OCI-LY7 (cell line): ENCODE results near the gene SPATA22. TPM values are rescaled to one million over a fixed set of nuclear protein-coding genes. Genes with fewer than 3 reads are reported as not detected.

Experiments
- BruUV-seq: library from RNA; stranded (reverse); fragments of 400-500 nt; replicated peaks from 2 replicates; lab custom pipeline; 2021; lab: Mats Ljungman, UMichigan
- CTCF ChIA-PET: fragments of 300-600 bp; sonication (Branson Sonifier 250); formaldehyde crosslinking; loops from one replicate; lab custom pipeline; 2022; ENCODE audit warnings: antibody characterized with exemption; ENCODE audit not compliant: unreplicated experiment; lab: Charles Lee
- POLR2A ChIA-PET: fragments of 300-600 bp; sonication (Branson Sonifier 250); formaldehyde crosslinking; loops from one replicate; lab custom pipeline; 2022; ENCODE audit warnings: antibody characterized with exemption; lab: Charles Lee
- DNase-seq: peaks from one replicate; pipeline ENCODE4 v3.0.0-alpha.2; 2015; ENCODE audit warnings: low spot score
- H2AFZ ChIP-seq: fragments of 200-600 bp; sonication (generic), shearing (Covaris generic); 2 replicates; pipeline ENCODE4 v1.6.1; 2014; ENCODE audit warnings: mild to moderate bottlenecking, antibody characterized with exemption, low read length, moderate library complexity
- H3K27ac ChIP-seq: fragments of 200-600 bp; sonication (generic); 2 replicates; pipeline ENCODE4 v1.5.1; 2014; ENCODE audit warnings: mixed run types, low read depth, mild to moderate bottlenecking, moderate library complexity, low read length, inconsistent platforms; ENCODE audit not compliant: poor library complexity, severe bottlenecking
- H3K36me3 ChIP-seq: fragments of 200-600 bp; sonication (generic); 2 replicates; pipeline ENCODE4 v1.6.1; 2014; ENCODE audit warnings: mild to moderate bottlenecking, antibody characterized with exemption, low read length, moderate library complexity, mixed read lengths; ENCODE audit not compliant: insufficient read depth
- H3K4me1 ChIP-seq: fragments of 200-600 bp; sonication (generic); 2 replicates; pipeline ENCODE4 v1.5.1; 2014; ENCODE audit warnings: mild to moderate bottlenecking, low read length; ENCODE audit not compliant: insufficient read depth, poor library complexity, severe bottlenecking
- H3K4me2 ChIP-seq: fragments of 200-600 bp; sonication (generic); 2 replicates; pipeline ENCODE4 v1.6.1; 2014; ENCODE audit warnings: mild to moderate bottlenecking, low read length
- H3K4me3 ChIP-seq: fragments of 200-600 bp; sonication (generic); 2 replicates; pipeline ENCODE4 v1.5.1; 2014; ENCODE audit warnings: mild to moderate bottlenecking, low read depth, low read length; ENCODE audit not compliant: poor library complexity, severe bottlenecking
- H3K79me2 ChIP-seq: fragments of 200-600 bp; sonication (generic); 2 replicates; pipeline ENCODE4 v1.6.1; 2016; ENCODE audit warnings: low read depth, mild to moderate bottlenecking, low read length, moderate library complexity, mixed read lengths; ENCODE audit not compliant: insufficient read depth
- H3K9me2 ChIP-seq: fragments of 200-600 bp; sonication (generic); 2 replicates; pipeline ENCODE4 v1.6.1; 2016; ENCODE audit warnings: mild to moderate bottlenecking, low read length, mixed read lengths; ENCODE audit not compliant: insufficient read depth
- H3K9me3 ChIP-seq: fragments of 200-600 bp; sonication (generic); 2 replicates; pipeline ENCODE4 v1.6.1; 2014; ENCODE audit warnings: mild to moderate bottlenecking, mixed run types, low read length, mixed read lengths
- H4K20me1 ChIP-seq: fragments of 200-600 bp; sonication (generic); 2 replicates; pipeline ENCODE4 v1.6.1; 2014; ENCODE audit warnings: mild to moderate bottlenecking, antibody characterized with exemption, low read length, moderate library complexity, mixed read lengths; ENCODE audit not compliant: insufficient read depth
- CTCF ChIP-seq: fragments of 200-600 bp; sonication (generic); conservative IDR thresholded peaks from 2 replicates; pipeline ENCODE4 v1.5.1; 2014; ENCODE audit warnings: mild to moderate bottlenecking, antibody characterized with exemption, low read length, moderate library complexity, mixed read lengths
- EZH2phosphoT487 ChIP-seq: fragments of 200-600 bp; sonication (generic); IDR thresholded peaks from 2 replicates; pipeline ENCODE4 v1.6.1; 2018; ENCODE audit warnings: low read depth, borderline replicate concordance, mild to moderate bottlenecking, mixed run types, antibody characterized with exemption, low read length, moderate library complexity, mixed read lengths
- intact Hi-C: fragments of 100-400 bp; cut with micrococcal nuclease; formaldehyde crosslinking; loops from one replicate; pipeline ENCODE4 v1.10.0; 2022; ENCODE audit not compliant: unreplicated experiment
- total RNA-seq, 2 experiments: library from RNA; depleted of rRNA in 1 of 2; stranded (reverse); fragments of >200 nt in 1 of 2; shearing (Covaris generic) in 1 of 2; gene quantifications; 2 replicates each; pipeline ENCODE4 v1.2.3, GENCODE V29; 2014 to 2022

The SPATA22 gene
- total RNA-seq, 2 experiments from 2014 or later: not detected

GRCh38 chr17:3448059-3448665 is 23.5 kb downstream of the SPATA22 start:
- H3K36me3 ChIP-seq: no peaks in the 10 kb centered on the region
- H4K20me1 ChIP-seq: no peaks in the 10 kb centered on the region
- H3K79me2 ChIP-seq: no peaks in the 10 kb centered on the region
- no peaks in the 10 kb centered on the region for H3K9me3 ChIP-seq
- intact Hi-C loops: loop anchor here (5.0 kb wide), 1 partner anchor 401 kb away; no protein-coding TSS in a partner anchor
- no peak overlapping the region for H3K27ac ChIP-seq
- no peaks in the 10 kb centered on the region for H3K9me2 ChIP-seq
- BruUV-seq: no TSS peak
- TF ChIP-seq CTCF (no peak), EZH2phosphoT487 (no peak)
- peak; percentile 6 for DNase-seq
- POLR2A ChIA-PET: no interaction called here
- H3K4me3 ChIP-seq: no peak overlapping the region
- H2AFZ ChIP-seq: no peak overlapping the region
- H3K4me1 ChIP-seq: no peaks in the 10 kb centered on the region
- H3K4me2 ChIP-seq: no peak overlapping the region
- CTCF ChIA-PET: no interaction called here

GRCh38 chr17:3447625-3448024 is 24.0 kb downstream of the SPATA22 start:
- no peaks in the 10 kb centered on the region for H3K9me2 ChIP-seq
- H3K36me3 ChIP-seq: no peaks in the 10 kb centered on the region
- no peak overlapping the region for H3K27ac ChIP-seq
- no TSS peak for BruUV-seq
- H3K79me2 ChIP-seq: no peaks in the 10 kb centered on the region
- POLR2A ChIA-PET: no interaction called here
- H3K4me2 ChIP-seq: no peak overlapping the region
- H4K20me1 ChIP-seq: no peaks in the 10 kb centered on the region
- peak; percentile 25 for DNase-seq
- intact Hi-C loops: loop anchor here (5.0 kb wide), 1 partner anchor 400 kb away; no protein-coding TSS in a partner anchor
- no peak overlapping the region for H2AFZ ChIP-seq
- no peak overlapping the region for H3K4me3 ChIP-seq
- H3K9me3 ChIP-seq: no peaks in the 10 kb centered on the region
- CTCF ChIA-PET: no interaction called here
- TF ChIP-seq CTCF: peak; percentile 72
- no peak for TF ChIP-seq EZH2phosphoT487
- H3K4me1 ChIP-seq: no peaks in the 10 kb centered on the region

DNA sequence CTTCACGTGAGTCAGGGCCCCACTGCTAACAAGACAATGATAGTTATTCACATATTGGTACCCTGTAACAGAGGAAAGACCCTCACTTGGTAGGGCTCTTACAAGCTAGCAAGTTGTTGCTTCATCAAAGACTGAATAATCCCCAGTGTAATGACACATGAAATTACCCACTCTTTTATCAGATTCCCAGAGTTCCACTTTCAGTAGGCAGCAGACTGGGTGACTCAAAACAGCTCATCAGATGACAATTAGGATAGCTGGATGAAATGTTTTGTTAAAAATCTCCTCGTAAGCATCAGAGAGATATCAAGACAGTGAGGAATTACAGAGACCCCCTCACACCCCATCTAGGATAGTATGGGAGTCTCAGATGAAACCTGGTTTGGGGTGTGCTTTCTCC is 31.2 kb downstream of the SPATA22 start:
- Histone ChIP-seq H3K27ac (no peak overlapping the region), H3K4me1 (no peaks in the 10 kb centered on the region), H4K20me1 (no peaks in the 10 kb centered on the region), H3K4me3 (no peak overlapping the region), H3K9me3 (no peaks in the 10 kb centered on the region), H3K79me2 (no peaks in the 10 kb centered on the region), H3K4me2 (no peak overlapping the region), H3K9me2 (no peaks in the 10 kb centered on the region), H2AFZ (no peak overlapping the region), H3K36me3 (no peaks in the 10 kb centered on the region)
- DNase-seq: no peak
- intact Hi-C loops: no loop called here
- ChIA-PET CTCF (no interaction called here), POLR2A (interaction anchor here (0.8 kb wide), 1 partner anchor 37 kb away, joined by 3 read pairs; no protein-coding TSS in a partner anchor)
- no peak for TF ChIP-seq CTCF
- TF ChIP-seq EZH2phosphoT487: no peak
- no TSS peak for BruUV-seq
